ENCODE measurements around the gene GALNT7. TPM values are rescaled to one million over a fixed set of nuclear protein-coding genes. Genes with fewer than 3 reads are reported as not detected.
A peak's percentile ranks its signal among the peaks of the same experiment; 100 is the strongest.

Gene GALNT7
- total RNA-seq, 1 experiment from 2014 or later, result 156 TPM

DNA sequence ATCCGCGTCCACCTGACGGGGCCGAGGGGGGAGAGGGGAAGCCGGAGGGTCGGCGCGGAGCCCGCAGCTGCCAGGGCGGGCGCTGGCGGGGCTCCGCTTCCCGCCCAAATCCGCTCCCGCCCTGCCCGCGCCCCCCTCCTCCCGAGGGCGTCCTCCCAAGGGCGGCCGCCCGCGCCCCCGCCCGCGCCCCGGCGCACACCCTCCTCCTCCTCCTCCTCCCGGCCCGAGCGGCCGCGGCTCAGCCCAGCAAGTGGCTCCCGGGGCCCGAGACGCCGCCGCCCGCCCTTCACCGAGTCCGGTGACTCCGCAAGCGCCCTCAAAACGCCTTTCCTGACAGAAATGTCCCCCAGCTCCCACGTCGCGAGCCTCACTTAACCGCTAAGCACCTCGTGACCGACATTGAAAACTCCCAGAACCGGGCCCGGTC, 165.1 kb downstream of the GALNT7 start:
- BruUV-seq (replicated peaks), result no TSS peak
- ChIA-PET CTCF (no interaction called here), POLR2A (interaction anchor here (0.6 to 3.1 kb wide), 2 partner anchors 23 to 36 kb away, joined by 12 to 19 read pairs; partner anchors contain the start of gene SAP30)
- H3K27me3 ChIP-seq (ENCODE audit: control insufficient read depth, insufficient read depth, low read length), result no peaks in the 10 kb centered on the region
- H3K4me3 ChIP-seq (ENCODE audit: low read depth in 2 of 2, low read length in 2 of 2), result peak overlapping the region; percentile 86 to 91
- TF ChIP-seq, protein P1, sequence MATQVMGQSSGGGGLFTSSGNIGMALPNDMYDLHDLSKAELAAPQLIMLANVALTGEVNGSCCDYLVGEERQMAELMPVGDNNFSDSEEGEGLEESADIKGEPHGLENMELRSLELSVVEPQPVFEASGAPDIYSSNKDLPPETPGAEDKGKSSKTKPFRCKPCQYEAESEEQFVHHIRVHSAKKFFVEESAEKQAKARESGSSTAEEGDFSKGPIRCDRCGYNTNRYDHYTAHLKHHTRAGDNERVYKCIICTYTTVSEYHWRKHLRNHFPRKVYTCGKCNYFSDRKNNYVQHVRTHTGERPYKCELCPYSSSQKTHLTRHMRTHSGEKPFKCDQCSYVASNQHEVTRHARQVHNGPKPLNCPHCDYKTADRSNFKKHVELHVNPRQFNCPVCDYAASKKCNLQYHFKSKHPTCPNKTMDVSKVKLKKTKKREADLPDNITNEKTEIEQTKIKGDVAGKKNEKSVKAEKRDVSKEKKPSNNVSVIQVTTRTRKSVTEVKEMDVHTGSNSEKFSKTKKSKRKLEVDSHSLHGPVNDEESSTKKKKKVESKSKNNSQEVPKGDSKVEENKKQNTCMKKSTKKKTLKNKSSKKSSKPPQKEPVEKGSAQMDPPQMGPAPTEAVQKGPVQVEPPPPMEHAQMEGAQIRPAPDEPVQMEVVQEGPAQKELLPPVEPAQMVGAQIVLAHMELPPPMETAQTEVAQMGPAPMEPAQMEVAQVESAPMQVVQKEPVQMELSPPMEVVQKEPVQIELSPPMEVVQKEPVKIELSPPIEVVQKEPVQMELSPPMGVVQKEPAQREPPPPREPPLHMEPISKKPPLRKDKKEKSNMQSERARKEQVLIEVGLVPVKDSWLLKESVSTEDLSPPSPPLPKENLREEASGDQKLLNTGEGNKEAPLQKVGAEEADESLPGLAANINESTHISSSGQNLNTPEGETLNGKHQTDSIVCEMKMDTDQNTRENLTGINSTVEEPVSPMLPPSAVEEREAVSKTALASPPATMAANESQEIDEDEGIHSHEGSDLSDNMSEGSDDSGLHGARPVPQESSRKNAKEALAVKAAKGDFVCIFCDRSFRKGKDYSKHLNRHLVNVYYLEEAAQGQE (IDR thresholded peaks at IDR 0.05; ENCODE audit: insufficient read depth in 1 of 2, low read depth in 2 of 2, low read length in 1 of 2), result no peak
- TF ChIP-seq SIN3A (IDR thresholded peaks at IDR 0.05; ENCODE audit: borderline replicate concordance, insufficient read depth, low read depth, low read length) (no peak), TCF7L2 (IDR thresholded peaks at IDR 0.05; ENCODE audit: low read depth, low read length) (no peak)
- H3K36me3 ChIP-seq (ENCODE audit: control insufficient read depth, insufficient read depth, low read length), result peaks cover 12% of the 10 kb centered on the region
- no peak for DNase-seq (ENCODE audit: low read depth, low spot score)
- H3K9me3 ChIP-seq (ENCODE audit: control insufficient read depth, insufficient read depth, low read depth, low read length), result no peaks in the 10 kb centered on the region
- peak; percentile 26 for ATAC-seq
- peaks cover 11% of the 10 kb centered on the region; the same call in 1 of the 2 replicates for H3K4me1 ChIP-seq (ENCODE audit: control insufficient read depth, insufficient read depth, low read length)
- H3K27ac ChIP-seq (ENCODE audit: low read length), result peak overlapping the region; percentile 93
- intact Hi-C loops (cut with micrococcal nuclease; ENCODE audit: unreplicated experiment) (loop anchor here (5.0 kb wide), 1 partner anchor 34 kb away; no protein-coding TSS in a partner anchor), in situ Hi-C loops (cut with HindIII; ENCODE audit: low pct_unique_long_range_greater_than_20kb, low sequenced_read_pairs) (no loop called here)

DNA sequence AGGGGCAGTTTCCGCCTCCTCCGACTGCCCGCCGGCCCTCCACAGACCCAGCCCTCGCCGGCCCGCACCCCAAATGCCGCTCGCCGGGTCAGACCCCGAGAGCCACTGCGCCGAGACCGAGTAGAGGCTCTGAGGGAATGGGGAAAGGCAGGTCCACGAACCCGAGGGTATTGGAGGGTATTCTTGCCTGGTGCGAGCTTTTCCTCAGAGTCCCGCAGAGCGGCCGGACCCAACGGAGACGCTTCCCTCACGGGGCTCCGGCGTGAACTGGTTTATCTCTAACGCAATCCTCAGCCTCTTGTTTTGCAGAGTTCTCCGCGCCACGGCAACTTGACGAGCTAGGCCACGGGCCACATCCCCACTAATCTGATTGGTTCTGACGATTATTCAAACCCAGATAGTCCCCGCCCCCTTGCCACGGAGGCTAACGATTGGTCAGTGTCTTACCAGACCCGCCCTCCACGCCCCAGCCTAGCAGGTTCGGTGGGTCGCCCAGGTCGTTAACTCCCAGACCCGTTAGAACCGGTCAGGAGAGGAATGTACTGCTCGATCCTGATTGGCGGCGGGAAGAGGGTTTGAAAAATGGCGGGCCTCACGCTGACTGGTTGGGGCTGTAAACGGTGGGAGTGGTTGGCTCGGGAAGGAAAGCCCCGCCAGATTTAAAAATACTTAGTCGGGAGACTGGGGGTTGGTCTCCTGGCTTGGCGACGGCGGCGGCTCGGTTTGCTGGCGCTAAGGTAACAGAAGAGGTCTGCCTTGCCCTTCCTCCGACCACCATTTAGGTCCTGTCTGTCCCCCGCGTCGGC, 165.7 kb downstream of the GALNT7 start, which contains the start of gene HMGB2:
Gene HMGB2, minus strand, starts transcription at position 274 of the 806 bp plus-strand sequence. CDS start 709 bp downstream, outside the sequence.
- Histone ChIP-seq H3K4me1 (ENCODE audit: control insufficient read depth, insufficient read depth, low read length) (peaks cover 11% of the 10 kb centered on the region; the same call in 1 of the 2 replicates), H3K9me3 (ENCODE audit: control insufficient read depth, insufficient read depth, low read depth, low read length) (no peaks in the 10 kb centered on the region), H3K27me3 (ENCODE audit: control insufficient read depth, insufficient read depth, low read length) (no peaks in the 10 kb centered on the region), H3K36me3 (ENCODE audit: control insufficient read depth, insufficient read depth, low read length) (peaks cover 12% of the 10 kb centered on the region), H3K4me3 (ENCODE audit: low read depth in 2 of 2, low read length in 2 of 2) (peak within 1 kb of the TSS; percentile 86 to 91), H3K27ac (ENCODE audit: low read length) (peak within 1 kb of the TSS; percentile 97)
- DNase-seq (ENCODE audit: low read depth, low spot score) (peak; percentile 98), ATAC-seq (peak; percentile 90)
- TF ChIP-seq SIN3A (IDR thresholded peaks at IDR 0.05; ENCODE audit: borderline replicate concordance, insufficient read depth, low read depth, low read length) (0 out of 2 replicates have a peak, but pooled peaks have one; percentile 63), TCF7L2 (IDR thresholded peaks at IDR 0.05; ENCODE audit: low read depth, low read length) (no peak), POLR2AphosphoS5 (IDR thresholded peaks at IDR 0.05; ENCODE audit: low read depth, low read length) (peak; percentile 95)
- TF ChIP-seq, protein P2, sequence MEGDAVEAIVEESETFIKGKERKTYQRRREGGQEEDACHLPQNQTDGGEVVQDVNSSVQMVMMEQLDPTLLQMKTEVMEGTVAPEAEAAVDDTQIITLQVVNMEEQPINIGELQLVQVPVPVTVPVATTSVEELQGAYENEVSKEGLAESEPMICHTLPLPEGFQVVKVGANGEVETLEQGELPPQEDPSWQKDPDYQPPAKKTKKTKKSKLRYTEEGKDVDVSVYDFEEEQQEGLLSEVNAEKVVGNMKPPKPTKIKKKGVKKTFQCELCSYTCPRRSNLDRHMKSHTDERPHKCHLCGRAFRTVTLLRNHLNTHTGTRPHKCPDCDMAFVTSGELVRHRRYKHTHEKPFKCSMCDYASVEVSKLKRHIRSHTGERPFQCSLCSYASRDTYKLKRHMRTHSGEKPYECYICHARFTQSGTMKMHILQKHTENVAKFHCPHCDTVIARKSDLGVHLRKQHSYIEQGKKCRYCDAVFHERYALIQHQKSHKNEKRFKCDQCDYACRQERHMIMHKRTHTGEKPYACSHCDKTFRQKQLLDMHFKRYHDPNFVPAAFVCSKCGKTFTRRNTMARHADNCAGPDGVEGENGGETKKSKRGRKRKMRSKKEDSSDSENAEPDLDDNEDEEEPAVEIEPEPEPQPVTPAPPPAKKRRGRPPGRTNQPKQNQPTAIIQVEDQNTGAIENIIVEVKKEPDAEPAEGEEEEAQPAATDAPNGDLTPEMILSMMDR (IDR thresholded peaks at IDR 0.05), result no peak
- no TSS peak for BruUV-seq (replicated peaks)
- intact Hi-C loops (cut with micrococcal nuclease; ENCODE audit: unreplicated experiment) (loop anchor here (5.0 kb wide), 1 partner anchor 33 kb away; no protein-coding TSS in a partner anchor), in situ Hi-C loops (cut with HindIII; ENCODE audit: low pct_unique_long_range_greater_than_20kb, low sequenced_read_pairs) (no loop called here)
- ChIA-PET POLR2A (interaction anchor here (0.6 to 3.1 kb wide), 2 partner anchors 22 to 36 kb away, joined by 12 to 19 read pairs; partner anchors contain the start of gene SAP30), CTCF (no interaction called here)
